Tibial nerve (tissue), 4 donors: ENCODE results near the gene GRAMD1A. TPM values are rescaled to one million over a fixed set of nuclear protein-coding genes. Genes with fewer than 3 reads are reported as not detected.
"Not testable (repeated sequence)": the region's sequence is repeated elsewhere in the genome, so short reads cannot be mapped to it uniquely, and the experiment has no call there.

ENCODE experiments used
- DNase-seq, 2 donors: peaks; one replicate each; pipeline ENCODE4 v3.0.0-alpha.2; 2019; ENCODE audit warnings: low spot score in 2 of 2
- H3K27ac ChIP-seq, 4 donors: fragments of 200-600 bp; sonication (generic) in 3 of 4; one replicate each; pipeline ENCODE4 v1.5.1; 2017 to 2019; ENCODE audit warnings: mild to moderate bottlenecking in 1 of 4
- H3K27me3 ChIP-seq, 2 donors: fragments of 200-600 bp; sonication (generic) in 1 of 2; one replicate each; pipeline versions ENCODE4 v1.5.1 to v1.6.0; 2017 to 2019
- H3K36me3 ChIP-seq, 3 donors: fragments of 200-600 bp; sonication (generic); one replicate each; pipeline ENCODE4 v1.5.1; 2018 to 2019
- H3K4me1 ChIP-seq, 4 donors: fragments of 200-600 bp; sonication (generic) in 3 of 4; one replicate each; pipeline ENCODE4 v1.5.1; 2017 to 2019
- H3K4me3 ChIP-seq, 4 donors: fragments of 200-600 bp; sonication (generic) in 3 of 4; one replicate each; pipeline ENCODE4 v1.5.1; 2017 to 2019; ENCODE audit warnings: mild to moderate bottlenecking in 1 of 4, moderate library complexity in 1 of 4
- H3K9me3 ChIP-seq, 4 donors: fragments of 200-600 bp; sonication (generic) in 3 of 4; one replicate each; pipeline ENCODE4 v1.5.1; 2017 to 2019
- CTCF ChIP-seq, 5 experiments: fragments of 200-600 bp in 3 of 5; fragments of 450-650 bp in 2 of 5; sonication (generic) in 3 of 5; IDR thresholded peaks; one replicate each; pipeline ENCODE4 v1.5.1; 2016 to 2019; ENCODE audit warnings: antibody characterized with exemption in 5 of 5, mild to moderate bottlenecking in 3 of 5, moderate library complexity in 2 of 5
- EP300 ChIP-seq, 2 donors: sonication (generic); formaldehyde crosslinking; IDR thresholded peaks; one replicate each; pipeline ENCODE4 v1.6.1; 2017; ENCODE audit warnings: antibody characterized with exemption in 2 of 2, mild to moderate bottlenecking in 1 of 2
- POLR2A ChIP-seq, 2 donors: fragments of 450-650 bp; IDR thresholded peaks; one replicate each; pipeline ENCODE4 v1.6.1; 2017; ENCODE audit warnings: antibody characterized with exemption in 2 of 2, mild to moderate bottlenecking in 2 of 2, moderate library complexity in 2 of 2
- WGBS, 2 donors: methylation state at CpG; one replicate each; pipeline ENCODE4 v1.1.5; 2018; 5-methylcytosine and 5-hydroxymethylcytosine counted together
- total RNA-seq, 4 donors: library from RNA; depleted of rRNA; stranded (reverse); fragments of >200 nt; gene quantifications; one replicate each; pipeline ENCODE4 v1.1.0, GENCODE V29; 2016

Gene GRAMD1A
- total RNA-seq, 4 donors from 2014 or later = 53.1 to 108 (median 61.6) TPM

GRCh38 chr19:35005256-35005977, 5.3 kb downstream of the GRAMD1A start:
- no peaks in the 10 kb centered on the region for H3K27me3 ChIP-seq
- no peak for DNase-seq
- TF ChIP-seq POLR2A (IDR thresholded peaks at IDR 0.05) = no peak
- no peak for TF ChIP-seq CTCF (IDR thresholded peaks at IDR 0.05)
- TF ChIP-seq EP300 (IDR thresholded peaks at IDR 0.05) = no peak
- peaks cover 0 to 43% (median 9%) of the 10 kb centered on the region in 3 donors for H3K36me3 ChIP-seq
- H3K4me3 ChIP-seq = no peak overlapping the region
- no peak overlapping the region for H3K27ac ChIP-seq
- H3K9me3 ChIP-seq = no peaks in the 10 kb centered on the region
- 77 to 80% methylated on average over 11 of the region's 11 CpGs for WGBS, 2 donors
- peaks cover 0 to 57% (median 7%) of the 10 kb centered on the region in 4 donors for H3K4me1 ChIP-seq

- H3K4me1 ChIP-seq = peaks cover 0 to 56% (median 7%) of the 10 kb centered on the region in 4 donors
- 93 to 96% methylated on average over 6 of the region's 6 CpGs for WGBS, 2 donors
- not testable (repeated sequence) for H3K9me3 ChIP-seq, H3K27ac ChIP-seq, H3K4me3 ChIP-seq, DNase-seq, H3K27me3 ChIP-seq
- H3K36me3 ChIP-seq = peaks cover 0 to 48% (median 9%) of the 10 kb centered on the region in 3 donors
Measured at GRCh38 chr19:35006007-35006341, 5.9 kb downstream of the GRAMD1A start.

DNA sequence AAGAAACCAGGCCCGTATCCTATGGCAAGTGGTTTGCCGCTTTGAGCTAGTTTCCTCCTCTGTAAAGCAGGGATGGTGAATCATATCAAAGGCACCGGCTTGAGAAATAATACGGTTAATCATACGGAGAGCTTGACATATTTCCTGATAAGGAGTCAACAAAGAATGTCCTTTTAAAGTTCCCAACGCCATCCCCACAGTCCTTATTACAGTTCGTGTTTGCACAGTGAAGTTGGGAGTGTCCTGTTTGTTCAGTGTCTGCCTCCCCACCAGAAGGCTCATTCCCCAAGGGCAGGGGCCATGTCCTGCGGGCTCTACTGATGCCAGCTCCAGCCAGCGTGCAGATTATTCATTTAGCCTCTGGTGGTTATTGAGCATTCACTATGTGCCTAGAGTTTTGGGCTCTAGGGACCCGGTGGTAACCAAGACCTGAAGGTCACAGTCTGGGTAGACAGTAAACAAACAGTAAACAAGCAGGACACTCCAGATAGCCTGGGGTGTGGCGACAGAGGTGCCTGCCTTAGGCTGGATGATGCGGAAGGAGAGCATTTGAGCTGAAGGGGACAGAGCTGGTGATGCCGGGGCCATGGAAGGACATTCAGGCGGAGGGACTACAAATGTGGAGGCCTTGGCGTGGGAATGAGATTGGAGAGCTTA, 6.3 kb downstream of the GRAMD1A start:
- no peaks in the 10 kb centered on the region for H3K9me3 ChIP-seq
- 73 to 76% methylated on average over 15 of the region's 15 CpGs for WGBS, 2 donors
- peak overlapping the region in 2 of 4 donors; percentile 10 for H3K27ac ChIP-seq
- TF ChIP-seq EP300 (IDR thresholded peaks at IDR 0.05) = no peak
- TF ChIP-seq CTCF (IDR thresholded peaks at IDR 0.05) = no peak
- TF ChIP-seq POLR2A (IDR thresholded peaks at IDR 0.05) = no peak
- no peaks in the 10 kb centered on the region for H3K27me3 ChIP-seq
- no peak for DNase-seq
- H3K36me3 ChIP-seq = peaks cover 0 to 53% (median 9%) of the 10 kb centered on the region in 3 donors
- peaks cover 0 to 51% (median 7%) of the 10 kb centered on the region in 4 donors for H3K4me1 ChIP-seq
- H3K4me3 ChIP-seq = no peak overlapping the region

DNA sequence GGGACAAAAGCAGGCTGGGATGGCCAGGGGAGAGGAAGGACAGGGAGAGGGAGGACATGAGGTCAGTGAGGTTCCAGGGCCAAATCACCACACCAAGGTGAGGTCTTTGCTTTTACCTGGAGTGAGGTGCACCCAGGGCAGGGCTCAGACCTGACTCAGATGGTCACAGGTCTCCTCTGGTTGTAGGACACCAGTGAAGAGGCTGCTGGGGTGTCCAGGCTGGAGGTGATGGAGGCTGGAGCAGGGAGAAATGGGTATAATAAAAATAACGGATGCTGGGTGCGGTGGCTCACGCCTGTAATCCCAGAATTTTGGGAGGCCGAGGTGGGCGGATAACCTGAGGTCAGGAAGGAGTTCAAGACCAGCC, 6.9 kb downstream of the GRAMD1A start:
- WGBS, 2 donors = 94 to 95% methylated on average over 5 of the region's 5 CpGs
- Histone ChIP-seq H3K36me3 (peaks cover 0 to 58% (median 10%) of the 10 kb centered on the region in 3 donors), H3K4me3 (no peak overlapping the region), H3K4me1 (peaks cover 0 to 46% (median 6%) of the 10 kb centered on the region in 4 donors), H3K9me3 (no peaks in the 10 kb centered on the region), H3K27me3 (no peaks in the 10 kb centered on the region), H3K27ac (peak overlapping the region in 2 of 4 donors; percentile 10)
- TF ChIP-seq CTCF (IDR thresholded peaks at IDR 0.05) (no peak), POLR2A (IDR thresholded peaks at IDR 0.05) (no peak), EP300 (IDR thresholded peaks at IDR 0.05) (no peak)
- no peak for DNase-seq

GRCh38 chr19:35007427-35007826, 7.3 kb downstream of the GRAMD1A start:
- WGBS, 2 donors = 96% methylated on average over 8 of the region's 8 CpGs
- not testable (repeated sequence) for H3K4me3 ChIP-seq, H3K27me3 ChIP-seq, H3K9me3 ChIP-seq, DNase-seq, H3K27ac ChIP-seq
- peaks cover 0 to 58% (median 12%) of the 10 kb centered on the region in 3 donors for H3K36me3 ChIP-seq
- peaks cover 0 to 45% (median 4%) of the 10 kb centered on the region in 4 donors for H3K4me1 ChIP-seq

GRCh38 chr19:35008891-35009341, 8.8 kb downstream of the GRAMD1A start:
- H3K9me3 ChIP-seq = no peaks in the 10 kb centered on the region
- 72 to 81% methylated on average over 10 to 12 of the region's 12 CpGs for WGBS, 2 donors
- H3K4me3 ChIP-seq = no peak overlapping the region
- no peak for DNase-seq
- peaks cover 0 to 65% (median 12%) of the 10 kb centered on the region in 3 donors for H3K36me3 ChIP-seq
- peak overlapping the region in 1 of 4 donors; percentile 59 for H3K27ac ChIP-seq
- peaks cover 0 to 41% (median 9%) of the 10 kb centered on the region in 4 donors for H3K4me1 ChIP-seq
- no peaks in the 10 kb centered on the region for H3K27me3 ChIP-seq
- TF ChIP-seq EP300 (IDR thresholded peaks at IDR 0.05) = peak in 1 of 2 donors; percentile 26
- TF ChIP-seq CTCF (IDR thresholded peaks at IDR 0.05) = no peak
- TF ChIP-seq POLR2A (IDR thresholded peaks at IDR 0.05) = no peak
